CD4-positive, alpha-beta T cell treated with Interferon alpha-2 for 1 hour (primary cell): ENCODE results near the gene CHMP4A.

Source experiments
- DNase-seq, 2 donors: peaks; one replicate each; pipeline ENCODE4 v3.0.0-alpha.2; 2020 to 2022

Gene CHMP4A

DNA sequence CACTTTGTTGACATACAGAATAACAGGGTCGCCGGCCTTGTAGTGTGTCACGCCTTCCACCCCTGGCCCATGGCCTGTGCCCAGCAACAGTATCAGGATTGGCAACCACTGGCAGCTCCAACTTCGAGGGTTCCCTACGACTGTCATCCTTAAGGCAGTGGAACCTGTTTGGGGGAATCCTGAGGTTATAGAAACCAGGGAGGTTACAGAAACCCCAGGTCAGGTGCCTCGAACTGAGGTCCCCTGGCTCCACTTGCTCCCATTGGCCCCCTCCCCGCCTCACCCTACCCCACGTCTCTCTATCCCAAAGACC, 18.5 kb downstream of the CHMP4A start:
- no peak for DNase-seq

DNA sequence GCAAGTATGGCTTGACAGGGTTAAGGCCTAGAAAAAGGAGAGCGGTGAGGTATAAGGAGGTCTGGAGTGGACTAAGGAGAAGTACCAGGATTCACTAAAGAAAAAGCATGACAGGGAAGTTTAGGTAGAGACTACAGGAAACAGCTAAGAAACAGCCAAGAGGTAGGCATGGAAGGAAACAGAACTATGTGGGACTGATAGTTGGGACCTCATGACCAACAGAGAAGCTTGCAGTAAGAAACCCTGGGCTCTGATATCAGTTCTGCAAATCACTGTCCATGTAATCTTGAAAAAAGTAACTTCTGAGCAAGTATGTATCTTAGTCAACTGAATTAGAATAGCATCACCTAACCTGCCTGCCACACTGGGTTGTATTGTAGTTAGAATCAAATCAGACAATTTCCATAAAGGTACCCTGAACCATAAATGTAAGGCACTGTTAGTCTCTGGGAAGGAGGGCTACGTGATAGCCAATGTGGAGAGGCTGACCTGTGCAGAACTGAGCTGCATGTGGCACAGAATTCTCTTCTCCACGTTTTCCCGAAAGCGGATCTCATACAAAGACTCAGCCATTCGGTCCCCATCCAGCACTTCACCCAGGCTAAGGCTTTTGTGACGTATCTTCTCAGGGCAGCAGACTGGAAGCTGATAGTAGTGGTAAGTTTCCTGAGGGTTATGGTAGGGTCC, 19.0 kb downstream of the CHMP4A start:
- DNase-seq = no peak

DNA sequence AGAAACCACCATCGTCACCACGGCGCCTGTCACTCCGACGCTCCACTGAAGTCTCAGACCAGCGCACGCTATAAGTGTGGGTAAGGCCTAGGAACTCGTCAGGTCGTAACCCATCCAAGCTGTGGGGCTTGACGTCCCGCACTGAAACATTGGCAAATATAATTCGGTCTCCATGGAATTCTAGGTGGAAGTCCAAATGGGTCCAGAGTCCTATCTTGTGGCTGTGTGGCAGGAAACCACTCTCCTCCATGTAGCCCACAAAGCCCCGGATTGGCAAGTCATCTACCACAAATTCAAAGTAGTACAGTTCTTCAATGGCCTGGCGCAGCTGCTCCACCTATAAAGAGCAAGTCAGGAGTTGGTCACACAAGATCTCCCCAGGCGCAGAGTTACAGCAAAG, 20.4 kb downstream of the CHMP4A start:
- no peak for DNase-seq

DNA sequence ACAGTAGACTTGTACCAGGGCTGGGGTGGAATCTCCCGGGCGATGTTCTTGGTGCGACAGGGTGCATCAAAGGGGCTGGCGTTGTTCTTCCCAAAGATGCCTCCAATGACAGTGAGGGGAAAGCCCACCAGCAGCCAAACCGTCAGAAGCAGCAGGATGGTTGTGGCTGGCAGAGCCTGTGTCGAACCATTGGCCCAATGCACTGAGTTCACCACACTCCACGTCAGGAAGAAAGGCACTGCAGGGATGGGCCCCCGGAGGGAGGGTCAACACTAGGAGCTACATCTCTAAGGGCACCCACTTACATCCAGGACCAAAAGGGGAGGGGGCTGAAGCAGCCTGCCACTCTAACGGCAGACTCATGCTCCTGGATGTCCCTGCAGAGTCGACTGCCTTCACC, 22.9 kb downstream of the CHMP4A start:
- DNase-seq = no peak

DNA sequence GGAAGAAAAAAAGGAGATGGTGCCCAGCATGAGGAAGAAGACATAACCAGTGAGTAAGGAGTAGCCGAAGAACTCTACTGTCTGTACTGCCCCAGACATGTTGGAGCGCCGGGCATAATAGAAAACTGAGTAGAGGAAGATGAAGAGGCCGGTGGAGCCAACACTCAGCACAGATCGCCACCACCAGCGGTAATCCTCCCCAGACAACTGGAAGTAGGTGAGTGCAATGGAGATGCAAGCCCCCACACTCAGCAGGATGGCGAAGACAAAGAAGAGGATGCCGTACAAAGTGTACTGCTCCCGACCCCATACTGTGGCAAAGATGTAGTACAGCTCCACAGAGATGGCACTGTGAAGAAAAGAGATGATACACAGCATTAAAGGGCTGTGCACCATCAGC, 23.8 kb downstream of the CHMP4A start:
- DNase-seq = no peak

DNA sequence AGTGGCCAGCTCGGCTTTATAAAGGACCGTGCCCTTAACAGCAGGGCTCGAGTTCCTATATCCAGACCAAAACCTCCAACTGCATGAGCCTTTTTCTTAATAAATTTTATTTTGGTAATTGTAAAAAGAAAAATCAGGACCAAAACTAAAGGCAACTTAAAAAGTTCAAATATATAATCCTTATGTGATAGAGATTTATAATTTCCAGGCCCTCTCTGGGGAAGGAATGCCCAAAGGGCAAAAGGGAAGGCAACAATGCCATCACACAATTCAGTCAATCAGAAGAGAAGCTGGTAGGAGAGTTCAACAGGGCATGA, 24.3 kb downstream of the CHMP4A start:
- DNase-seq = no peak

DNA sequence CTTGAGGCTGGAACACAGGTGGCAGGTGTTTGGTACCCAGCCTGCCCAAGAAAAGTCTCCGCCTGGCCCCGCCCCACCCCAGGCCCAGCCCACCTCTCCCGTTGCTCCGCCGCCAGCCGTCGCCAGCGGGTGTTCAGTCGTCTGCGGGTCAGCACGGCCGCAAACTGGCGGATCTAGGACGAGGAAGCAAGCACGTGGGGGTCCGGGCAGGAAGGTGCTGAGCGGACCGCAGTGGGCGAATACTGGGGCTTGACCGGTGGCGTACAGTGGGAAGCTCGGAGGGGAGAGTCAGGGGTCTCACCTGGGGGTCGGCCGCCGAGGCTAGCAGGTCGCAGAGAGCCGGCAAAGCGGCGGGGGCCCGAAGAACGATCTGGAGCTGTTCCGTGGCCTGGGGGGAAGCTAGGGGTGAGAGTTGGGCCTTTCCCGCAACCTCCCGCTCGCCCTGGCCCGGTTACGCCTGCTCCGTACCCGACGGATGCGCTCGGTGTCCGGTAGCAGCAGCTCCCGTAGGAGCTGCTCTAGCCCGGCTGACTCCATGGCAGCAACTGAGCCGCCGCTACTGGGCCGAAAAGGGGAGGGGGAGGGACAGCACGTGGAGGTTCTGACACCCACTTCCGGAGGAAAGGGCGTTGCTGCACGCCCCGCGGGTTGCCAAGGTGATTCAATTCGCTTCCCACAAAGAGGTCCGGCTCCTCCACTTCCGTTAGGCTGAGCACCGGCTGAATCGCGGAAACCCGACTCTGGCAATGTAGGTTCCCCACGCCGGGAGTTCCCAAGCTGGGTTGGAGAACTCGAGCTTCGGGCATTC, 24.8 kb downstream of the CHMP4A start, which contains the start of gene IPO4:
IPO4 (minus strand) TSS at position 566 of the 808 bp plus-strand sequence; CDS start at position 537, 29 bp downstream.
- DNase-seq = peak; percentile 96 to 97

DNA sequence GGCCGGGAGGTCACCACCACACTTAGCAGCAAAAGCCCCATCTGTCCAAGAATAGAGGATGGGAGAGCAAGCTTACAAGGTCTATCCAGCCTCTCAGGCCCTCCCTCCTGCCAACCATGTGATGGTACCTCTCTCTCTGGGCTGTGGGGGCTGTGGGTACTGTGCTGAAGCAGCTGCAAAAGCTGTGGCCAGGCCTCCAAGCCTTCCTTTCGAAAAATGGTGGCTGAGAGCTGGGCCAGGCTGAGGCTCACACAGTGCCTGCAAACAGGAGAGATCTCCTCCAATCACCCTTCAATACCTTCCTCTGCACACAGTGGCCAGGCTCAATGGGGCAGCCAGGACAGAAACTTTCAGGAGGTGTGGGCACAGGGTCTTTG, 25.8 kb downstream of the CHMP4A start:
- DNase-seq = no peak

DNA sequence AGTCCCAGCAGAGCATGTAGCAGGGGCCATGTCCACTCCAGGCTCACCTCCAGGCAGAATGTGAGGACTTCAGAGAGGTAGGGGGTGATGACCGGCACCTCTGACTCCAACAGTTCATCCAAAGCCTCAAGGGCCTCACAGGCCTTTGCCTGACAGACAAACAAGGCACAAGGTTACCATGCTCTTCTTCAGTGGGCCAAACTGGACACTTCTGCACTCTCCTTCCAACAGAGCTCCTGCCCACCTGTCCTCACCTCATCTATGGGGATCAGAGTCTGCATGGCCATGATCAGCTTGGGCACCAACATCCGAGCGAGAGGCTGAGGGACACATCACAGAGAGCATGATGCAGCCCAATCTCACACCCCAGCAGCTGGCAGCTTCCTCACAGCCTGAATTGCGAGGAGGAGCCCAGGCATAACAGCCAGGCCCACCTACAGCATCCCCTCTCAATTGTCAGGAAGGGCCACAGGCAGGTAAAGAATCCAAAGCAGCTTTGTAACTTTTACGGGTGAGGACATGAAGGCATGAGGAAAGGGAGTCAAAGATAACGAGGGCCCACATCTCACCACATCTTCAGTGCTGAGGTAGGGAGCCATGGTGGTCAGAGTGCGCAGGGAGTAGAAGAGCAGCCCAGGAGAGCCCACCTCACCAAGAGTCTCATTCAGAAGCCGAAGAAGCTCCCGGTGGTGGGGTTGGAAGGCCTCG, 26.3 kb downstream of the CHMP4A start:
- no peak for DNase-seq

DNA sequence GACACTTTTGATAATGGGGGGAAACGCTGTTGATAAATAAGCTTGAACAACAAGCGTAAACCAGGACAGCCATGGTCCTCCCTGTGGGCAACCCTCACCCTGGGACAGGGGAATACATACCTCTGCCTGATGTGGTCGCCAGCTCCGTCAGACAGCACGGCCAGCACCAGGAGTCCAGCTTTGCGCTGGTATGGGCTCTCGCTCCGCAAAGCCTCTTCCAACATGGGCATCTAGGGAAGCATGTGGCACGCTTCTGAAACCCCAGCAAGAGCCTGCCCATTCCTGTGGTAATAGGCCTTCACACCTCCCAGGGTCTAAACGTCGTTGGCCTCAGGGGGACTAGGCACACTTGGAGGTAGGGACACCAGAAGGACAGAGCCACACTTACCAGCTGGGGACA, 27.5 kb downstream of the CHMP4A start:
- no peak for DNase-seq

DNA sequence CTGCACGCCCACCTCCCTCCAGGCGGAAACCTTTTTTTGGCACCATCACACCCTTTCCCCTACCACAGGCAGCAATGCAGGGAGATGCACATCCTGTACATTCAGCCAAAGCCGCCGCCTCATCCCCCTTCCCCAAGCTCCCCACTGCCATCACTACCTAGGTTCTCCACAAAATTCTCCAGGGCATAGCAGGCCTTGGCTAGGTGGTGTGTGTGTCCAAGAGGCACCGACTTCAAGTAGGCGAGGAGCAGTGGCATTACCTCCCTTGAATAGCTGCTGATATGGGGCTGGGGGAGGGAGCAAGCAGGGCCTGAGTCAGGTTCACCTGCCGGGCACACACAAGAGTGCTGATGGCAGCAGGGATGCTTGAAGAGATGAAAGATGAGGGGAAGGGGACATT, 28.3 kb downstream of the CHMP4A start:
- no peak for DNase-seq

DNA sequence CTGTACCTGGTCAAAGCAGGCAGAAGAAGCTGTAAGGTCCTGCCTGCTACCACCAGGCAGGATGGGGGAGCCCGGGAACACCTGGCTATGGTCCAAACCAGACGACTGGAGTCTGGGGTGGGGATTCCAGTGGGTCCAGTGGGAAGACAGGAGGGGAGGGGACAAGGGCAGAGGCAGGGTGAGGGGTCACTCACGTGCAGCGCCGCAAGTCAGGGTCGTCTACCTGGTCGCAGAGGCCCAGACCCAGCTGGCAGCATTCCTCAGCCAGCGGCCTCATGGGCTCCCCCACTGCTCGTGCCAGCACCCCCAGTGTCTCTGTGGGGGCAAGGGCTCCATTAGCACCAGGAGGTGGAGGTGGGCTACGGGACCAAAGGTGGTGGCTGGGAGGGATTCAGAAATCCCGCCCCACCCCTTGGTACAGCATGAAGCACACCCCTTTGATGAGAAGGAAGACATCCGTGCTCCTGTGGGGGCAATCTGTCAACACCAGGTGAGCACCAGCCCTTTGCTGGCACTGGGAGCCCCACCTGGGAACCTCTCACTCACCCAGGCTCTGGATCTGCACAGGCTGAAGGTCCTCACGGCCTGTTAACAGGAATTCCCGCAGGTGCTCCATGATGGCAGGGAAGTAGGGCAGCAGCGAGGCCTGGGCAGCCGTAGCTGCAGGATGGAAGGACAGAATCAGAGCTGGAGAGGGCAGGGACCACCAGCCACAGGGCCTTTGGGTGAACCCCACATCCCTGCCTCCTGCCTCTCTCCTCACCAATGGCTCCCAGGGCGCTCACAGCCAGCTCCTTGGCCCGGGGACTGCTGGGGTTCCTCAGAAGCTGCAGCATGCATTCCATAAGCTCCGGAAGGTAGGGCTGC, 29.0 kb downstream of the CHMP4A start:
- no peak for DNase-seq

DNA sequence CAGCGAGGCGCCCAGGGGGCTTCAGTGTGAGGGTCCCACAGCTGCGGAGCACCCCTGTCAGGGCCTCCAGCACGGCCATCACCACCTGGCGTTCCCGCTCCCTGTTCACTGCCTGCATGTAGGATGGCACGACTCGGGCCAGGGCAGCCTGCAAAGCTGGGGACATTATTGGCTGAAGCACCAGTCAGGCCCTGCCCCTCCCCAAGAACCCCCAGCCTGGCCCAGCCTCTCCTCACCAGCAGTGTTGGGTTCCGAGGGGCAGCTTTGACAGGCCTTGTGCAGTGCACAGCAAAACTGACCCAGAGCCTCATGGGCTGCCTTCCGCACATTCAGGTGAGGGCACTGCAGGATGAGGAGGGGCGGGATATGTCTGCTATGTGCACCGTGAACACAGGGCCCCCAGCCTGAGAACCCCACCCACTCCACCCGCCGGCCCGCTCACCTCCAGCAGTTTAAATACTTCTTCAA, 30.2 kb downstream of the CHMP4A start:
- no peak for DNase-seq

DNA sequence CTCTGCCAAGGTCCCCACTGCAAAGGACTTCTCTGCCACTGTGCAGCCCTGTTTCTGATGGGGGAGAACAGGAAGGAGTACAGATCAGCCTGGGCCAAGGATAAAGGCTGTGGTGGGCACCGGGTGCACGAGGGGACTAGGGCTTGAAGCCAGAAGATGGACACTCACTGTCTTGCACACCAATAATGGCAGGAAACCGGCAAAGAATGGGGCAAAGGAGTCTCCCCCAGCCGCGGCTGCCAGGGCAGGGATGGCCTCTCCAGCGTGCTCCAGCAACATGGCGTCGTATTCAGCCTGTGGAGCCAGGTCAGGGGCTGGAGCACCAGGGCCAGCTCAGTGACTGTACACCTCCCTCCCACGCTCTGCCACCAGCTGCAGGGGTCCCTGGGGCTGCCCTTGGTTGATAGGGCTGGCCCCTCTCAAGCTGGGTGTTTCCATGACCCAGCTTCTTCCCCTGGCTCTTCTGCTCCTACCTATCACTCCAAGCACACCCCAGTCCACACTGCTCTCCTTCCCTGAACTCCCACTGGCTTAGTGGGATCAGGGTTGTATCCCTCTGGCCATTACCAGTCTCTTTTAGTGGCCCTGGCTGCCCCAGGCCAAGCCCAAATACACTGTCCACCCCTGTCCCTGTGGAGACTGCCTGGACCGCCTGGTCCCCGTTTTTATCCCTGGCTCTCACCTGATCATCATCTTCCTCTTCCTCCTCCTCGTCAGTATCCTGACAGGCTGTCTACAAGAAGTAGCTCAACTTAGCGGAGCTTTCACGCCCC, 31.0 kb downstream of the CHMP4A start:
- no peak for DNase-seq

DNA sequence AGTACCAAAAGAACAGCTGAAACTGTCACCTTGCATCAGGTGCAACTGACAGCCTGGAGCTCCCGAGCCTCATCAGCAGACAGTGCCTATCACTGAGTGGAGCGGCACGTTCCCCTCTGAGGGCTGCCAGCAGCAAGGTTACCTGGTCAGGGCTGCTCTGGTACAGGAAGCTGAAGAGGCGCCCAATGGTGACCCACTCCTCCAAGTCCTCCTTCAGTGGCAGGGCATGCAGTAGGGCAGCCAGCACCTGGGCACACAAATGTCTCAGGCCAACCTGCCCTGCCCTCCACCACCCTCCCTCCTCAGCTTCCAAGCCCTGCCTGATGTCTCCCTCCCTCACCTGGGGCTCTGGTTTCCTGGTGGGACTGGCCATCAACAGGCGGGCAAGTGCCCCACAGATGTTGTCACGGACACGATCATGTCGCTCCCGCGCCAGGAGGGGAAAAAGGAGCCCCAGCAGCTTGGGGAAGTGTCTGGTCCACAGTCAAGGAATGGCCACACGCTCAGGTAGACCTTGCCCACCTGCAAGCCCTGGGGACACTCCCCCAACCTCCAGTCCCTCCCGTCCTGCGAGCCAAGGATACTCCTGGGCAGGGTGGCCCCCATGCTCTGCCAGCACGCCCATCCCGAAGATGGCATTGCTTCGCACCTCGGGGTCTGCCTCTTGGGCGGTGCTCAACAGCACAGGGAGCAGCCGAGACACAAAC, 31.8 kb downstream of the CHMP4A start:
- DNase-seq = no peak

DNA sequence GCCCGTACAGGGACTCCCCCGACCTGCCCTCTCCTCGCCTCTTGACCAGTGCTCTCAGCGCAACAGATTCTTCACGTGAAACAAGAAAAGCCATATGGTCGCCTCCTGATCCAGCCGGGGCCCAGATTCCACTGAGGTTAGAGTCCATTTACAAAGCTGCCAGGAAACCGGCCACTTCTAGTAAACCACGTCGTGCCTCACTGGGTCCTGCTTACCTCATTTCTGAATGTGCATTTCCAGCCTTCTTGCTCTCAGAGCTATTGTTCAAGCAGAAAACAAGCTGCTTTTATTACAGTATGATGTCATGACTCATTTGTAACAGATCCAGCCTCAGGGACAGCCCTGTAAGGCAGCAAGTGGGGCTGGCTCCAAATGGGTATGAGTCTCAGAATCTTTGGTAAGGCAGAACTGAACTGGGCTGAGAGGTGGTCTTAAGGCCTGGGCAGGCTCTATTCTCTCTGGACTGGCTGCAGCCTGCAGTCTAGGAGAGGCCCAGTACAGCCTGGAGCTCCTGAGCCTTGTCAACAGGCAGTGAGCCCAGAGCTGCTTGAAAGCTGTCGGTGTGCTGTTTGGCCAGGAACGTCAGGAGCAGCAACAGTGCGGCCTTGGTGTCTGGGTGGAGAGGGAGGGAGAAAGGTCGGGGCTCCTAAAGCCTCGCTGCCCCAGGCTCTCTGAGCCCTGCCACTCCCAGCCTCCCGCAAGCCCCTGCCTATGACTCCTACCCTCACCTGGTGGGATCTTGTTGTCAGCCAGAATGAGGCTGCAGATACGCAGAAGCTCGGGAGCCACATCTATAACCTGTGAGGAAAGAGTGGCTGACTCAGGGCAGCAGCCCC, 33.1 kb downstream of the CHMP4A start:
- no peak for DNase-seq

DNA sequence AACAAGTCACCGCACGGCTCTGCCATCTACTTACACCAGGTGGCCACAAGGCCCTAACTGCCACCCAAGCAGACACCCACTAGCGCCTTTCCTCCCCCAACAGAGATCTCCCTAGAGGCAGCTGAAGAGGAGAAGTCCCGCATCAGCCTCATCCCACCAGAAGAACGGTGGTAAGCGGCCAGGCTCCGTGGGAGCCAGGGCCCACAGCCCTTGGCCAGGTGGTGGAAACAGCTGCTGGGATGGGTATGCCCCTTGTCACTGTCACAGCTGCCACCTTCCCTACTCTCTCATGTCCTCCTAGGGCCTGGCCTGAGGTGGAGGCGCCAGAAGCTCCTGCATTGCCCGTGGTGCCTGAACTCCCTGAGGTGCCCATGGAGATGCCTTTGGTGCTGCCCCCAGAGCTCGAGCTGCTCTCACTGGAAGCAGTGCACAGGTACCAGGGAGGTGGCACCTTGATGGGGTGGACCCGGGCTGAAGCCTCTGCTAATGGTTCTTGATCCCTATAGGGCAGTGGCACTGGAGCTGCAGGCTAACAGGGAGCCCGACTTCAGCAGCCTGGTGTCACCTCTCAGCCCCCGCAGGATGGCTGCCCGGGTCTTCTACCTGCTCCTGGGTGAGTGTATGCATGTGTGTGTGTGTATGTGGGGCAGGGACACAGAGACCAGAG, 33.9 kb downstream of the CHMP4A start:
- DNase-seq = no peak

DNA sequence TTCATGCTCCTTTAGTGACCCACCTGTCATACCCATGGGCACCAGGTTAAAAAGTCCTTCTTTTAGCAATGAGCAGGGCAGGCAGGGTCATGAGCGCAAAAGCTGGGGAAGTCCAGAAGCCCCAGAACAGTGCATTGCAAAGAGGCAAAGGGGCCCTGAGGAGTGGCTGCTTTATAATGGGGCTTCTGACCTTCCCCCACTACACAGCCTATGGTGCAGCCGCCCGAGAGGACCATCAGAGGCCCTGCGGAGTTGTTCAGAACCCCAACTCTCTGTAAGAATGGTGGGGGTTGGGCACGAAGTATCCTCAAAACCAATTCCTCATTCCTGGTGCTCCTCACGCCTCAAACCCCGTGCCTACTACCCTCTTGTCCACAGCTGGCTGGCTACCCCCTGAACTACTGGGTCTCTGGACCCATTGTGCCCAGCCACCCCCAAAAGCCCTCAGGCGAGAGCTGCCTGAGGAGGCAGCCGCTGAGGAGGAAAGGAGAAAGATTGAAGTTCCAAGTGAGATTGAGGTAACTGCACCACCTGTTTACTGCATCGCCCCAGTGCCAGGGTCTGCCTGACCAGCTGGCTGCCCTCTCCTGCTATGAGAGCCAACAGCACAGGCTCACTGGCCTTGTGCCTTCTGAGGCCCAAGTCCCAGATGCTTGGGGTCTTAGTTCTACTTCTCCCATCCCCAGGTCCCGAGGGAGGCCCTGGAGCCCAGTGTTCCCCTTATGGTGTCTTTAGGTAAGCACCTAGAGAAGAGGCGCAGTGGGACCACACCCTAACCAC, 34.7 kb downstream of the CHMP4A start:
- no peak for DNase-seq

DNA sequence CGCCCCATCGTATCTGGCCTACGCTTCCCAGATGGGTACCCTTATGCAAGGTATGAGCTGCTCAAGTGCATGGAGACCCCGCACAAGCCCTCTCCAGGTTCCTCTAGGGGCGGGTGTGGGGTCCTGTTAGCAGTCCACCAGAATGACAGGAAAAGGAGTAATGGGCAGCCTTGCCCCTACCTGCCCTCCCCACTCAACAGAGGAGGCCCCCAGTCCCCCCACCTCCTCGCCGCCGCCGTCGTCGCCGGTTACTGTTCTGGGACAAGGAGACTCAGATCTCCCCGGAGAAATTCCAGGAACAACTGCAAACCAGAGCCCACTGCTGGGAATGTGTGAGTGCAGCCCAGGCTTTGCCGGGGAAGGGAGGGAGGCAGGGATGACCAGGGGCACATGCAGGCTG, 35.4 kb downstream of the CHMP4A start:
- no peak for DNase-seq
